ENCODE data around the gene ADAR. TPM values are rescaled to one million over a fixed set of nuclear protein-coding genes. Genes with fewer than 3 reads are reported as not detected.

The ADAR gene
- total RNA-seq, 1 donor from 2014 or later: 162 TPM

- DNase-seq (ENCODE audit: extremely low read depth, low read depth, low spot score): no peak
Measured at GRCh38 chr1:154586231-154586630, 21.8 kb downstream of the ADAR start.

- no peak for DNase-seq (ENCODE audit: extremely low read depth, low read depth, low spot score)
Measured at GRCh38 chr1:154584267-154584994, 23.6 kb downstream of the ADAR start.

DNA sequence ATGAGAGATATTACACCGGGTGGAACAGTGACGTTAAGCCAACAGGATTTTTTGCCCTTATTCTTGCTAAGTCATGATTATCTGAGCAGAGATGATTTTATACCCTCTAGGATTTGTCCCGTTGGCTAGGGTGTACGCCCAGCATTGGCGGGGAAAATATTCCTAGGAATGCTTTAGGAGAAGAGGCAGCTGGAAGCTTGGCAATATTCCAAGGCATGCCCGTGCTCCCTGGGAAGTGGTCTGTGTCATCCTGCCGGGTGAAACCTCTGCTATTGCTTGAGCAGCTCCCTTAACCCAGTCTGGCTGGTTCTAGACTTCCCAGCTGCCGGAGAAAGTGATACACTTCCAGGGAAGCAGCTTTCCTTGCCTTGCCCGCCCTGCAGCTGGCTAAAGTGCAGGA, 24.2 kb downstream of the ADAR start:
- no peak for DNase-seq (ENCODE audit: extremely low read depth, low read depth, low spot score)

GRCh38 chr1:154582885-154583284, 25.1 kb downstream of the ADAR start:
- no peak for DNase-seq (ENCODE audit: extremely low read depth, low read depth, low spot score)

- DNase-seq (ENCODE audit: extremely low read depth, low read depth, low spot score): no peak
Measured at GRCh38 chr1:154581766-154582165, 26.2 kb downstream of the ADAR start.

DNA sequence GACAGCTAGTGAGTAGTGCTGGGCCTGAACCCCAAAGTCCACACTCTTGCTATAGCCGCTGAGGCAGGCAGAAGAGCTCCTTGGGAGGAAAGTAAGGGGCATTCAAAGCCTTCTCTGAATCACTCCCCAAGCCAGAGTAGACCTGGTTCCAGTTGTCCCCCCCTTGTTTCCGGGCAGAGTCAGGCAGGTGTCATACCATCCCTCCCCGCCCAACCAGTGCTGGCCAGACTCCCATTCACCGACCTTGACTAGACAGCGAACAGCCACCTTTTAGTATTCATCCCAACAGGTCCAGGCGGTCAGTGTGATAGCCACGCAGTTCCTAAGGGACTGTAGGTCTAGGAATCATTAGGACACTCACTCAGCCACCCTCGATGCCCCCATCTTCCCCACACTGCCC, 28.6 kb downstream of the ADAR start:
- DNase-seq (ENCODE audit: extremely low read depth, low read depth, low spot score): no peak

DNA sequence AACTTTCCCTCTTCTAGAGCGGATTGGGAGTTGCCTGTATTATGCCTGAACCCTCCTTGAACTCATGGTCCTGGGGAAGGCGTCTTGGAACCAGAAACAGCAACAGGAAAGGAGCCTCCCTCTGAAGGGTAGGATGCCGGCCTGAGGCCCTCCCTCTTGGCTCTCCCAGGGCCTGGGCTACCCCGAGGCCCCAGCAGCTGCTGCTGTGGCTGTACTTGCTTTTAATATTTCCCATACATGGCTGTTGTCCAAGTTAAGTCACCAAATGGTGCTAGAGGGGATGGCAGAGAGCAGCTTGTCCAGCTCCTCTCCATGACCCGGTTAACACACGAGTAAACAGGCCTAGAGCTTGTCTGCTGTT, 29.9 kb downstream of the ADAR start:
- no peak for DNase-seq (ENCODE audit: extremely low read depth, low read depth, low spot score)

GRCh38 chr1:154577346-154578057, 30.5 kb downstream of the ADAR start:
- DNase-seq (ENCODE audit: extremely low read depth, low read depth, low spot score): no peak

DNA sequence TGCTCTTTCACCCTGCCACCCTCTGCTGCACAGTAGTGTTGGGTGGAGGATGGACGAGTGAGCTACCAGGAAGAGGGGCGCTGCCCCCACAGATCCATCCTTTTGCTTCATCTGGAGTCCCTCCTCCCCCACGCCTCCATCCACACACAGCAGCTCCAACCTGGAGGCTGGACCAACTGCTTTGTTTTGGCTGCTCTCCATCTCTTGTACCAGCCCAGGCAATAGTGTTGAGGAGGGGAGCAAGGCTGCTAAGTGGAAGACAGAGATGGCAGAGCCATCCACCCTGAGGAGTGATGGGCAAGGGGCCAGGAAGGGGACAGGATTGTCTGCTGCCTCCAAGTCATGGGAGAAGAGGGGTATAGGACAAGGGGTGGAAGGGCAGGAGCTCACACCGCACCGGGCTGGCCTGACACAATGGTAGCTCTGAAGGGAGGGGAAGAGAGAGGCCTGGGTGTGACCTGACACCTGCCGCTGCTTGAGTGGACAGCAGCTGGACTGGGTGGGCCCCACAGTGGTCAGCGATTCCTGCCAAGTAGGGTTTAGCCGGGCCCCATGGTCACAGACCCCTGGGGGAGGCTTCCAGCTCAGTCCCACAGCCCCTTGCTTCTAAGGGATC, 31.9 kb downstream of the ADAR start:
- no peak for DNase-seq (ENCODE audit: extremely low read depth, low read depth, low spot score)

GRCh38 chr1:154575147-154575927, 32.6 kb downstream of the ADAR start:
- no peak for DNase-seq (ENCODE audit: extremely low read depth, low read depth, low spot score)

GRCh38 chr1:154574716-154575115, 33.3 kb downstream of the ADAR start:
- no peak for DNase-seq (ENCODE audit: extremely low read depth, low read depth, low spot score)

- no peak for DNase-seq (ENCODE audit: extremely low read depth, low read depth, low spot score)
Measured at GRCh38 chr1:154573168-154573510, 34.8 kb downstream of the ADAR start.

GRCh38 chr1:154572468-154573167, 35.4 kb downstream of the ADAR start:
- no peak for DNase-seq (ENCODE audit: extremely low read depth, low read depth, low spot score)

GRCh38 chr1:154571964-154572288, 36.1 kb downstream of the ADAR start:
- DNase-seq (ENCODE audit: extremely low read depth, low read depth, low spot score): no peak

DNA sequence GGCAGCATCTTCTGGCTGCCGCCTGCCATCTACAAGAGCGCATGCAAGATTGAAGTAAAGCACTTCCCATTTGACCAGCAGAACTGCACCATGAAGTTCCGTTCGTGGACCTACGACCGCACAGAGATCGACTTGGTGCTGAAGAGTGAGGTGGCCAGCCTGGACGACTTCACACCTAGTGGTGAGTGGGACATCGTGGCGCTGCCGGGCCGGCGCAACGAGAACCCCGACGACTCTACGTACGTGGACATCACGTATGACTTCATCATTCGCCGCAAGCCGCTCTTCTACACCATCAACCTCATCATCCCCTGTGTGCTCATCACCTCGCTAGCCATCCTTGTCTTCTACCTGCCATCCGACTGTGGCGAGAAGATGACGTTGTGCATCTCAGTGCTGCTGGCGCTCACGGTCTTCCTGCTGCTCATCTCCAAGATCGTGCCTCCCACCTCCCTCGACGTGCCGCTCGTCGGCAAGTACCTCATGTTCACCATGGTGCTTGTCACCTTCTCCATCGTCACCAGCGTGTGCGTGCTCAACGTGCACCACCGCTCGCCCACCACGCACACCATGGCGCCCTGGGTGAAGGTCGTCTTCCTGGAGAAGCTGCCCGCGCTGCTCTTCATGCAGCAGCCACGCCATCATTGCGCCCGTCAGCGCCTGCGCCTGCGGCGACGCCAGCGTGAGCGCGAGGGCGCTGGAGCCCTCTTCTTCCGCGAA, 36.6 kb downstream of the ADAR start:
- no peak for DNase-seq (ENCODE audit: extremely low read depth, low read depth, low spot score)

GRCh38 chr1:154568157-154568815, 39.7 kb downstream of the ADAR start:
- DNase-seq (ENCODE audit: extremely low read depth, low read depth, low spot score): no peak

GRCh38 chr1:154567386-154568156, 40.4 kb downstream of the ADAR start, which contains the start of gene CHRNB2:
CHRNB2 (plus strand) TSS chr1:154567778; CDS start chr1:154568045, 267 bp downstream.
- no peak for DNase-seq (ENCODE audit: extremely low read depth, low read depth, low spot score)

DNA sequence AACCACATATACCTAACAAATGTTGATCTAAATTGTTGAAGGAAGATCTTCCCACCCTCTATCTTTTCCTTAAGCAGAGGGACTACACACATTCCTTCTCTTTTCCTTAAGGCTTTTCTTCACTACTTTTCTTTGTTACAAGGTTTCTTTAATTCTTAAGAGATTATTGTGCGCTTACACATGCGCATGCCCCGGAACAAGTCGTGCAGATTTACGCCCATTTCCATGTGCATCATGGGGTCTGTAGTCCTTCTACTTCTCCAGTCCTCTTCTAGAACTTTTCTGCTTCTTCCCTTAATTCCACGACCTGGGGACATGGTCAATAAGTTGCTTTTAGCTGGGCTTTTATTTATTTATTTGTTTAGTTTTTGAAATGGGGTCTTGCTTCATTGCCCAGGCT, 42.1 kb downstream of the ADAR start:
- DNase-seq (ENCODE audit: extremely low read depth, low read depth, low spot score): no peak

All from glomerular endothelial cell (primary cell).